HG03175 (cell line): ENCODE measurements around the gene XG.
"Not testable (repeated sequence)": the region's sequence is repeated elsewhere in the genome, so short reads cannot be mapped to it uniquely, and the experiment has no call there.

Experiments used
- ATAC-seq: cut with Tn5 transposase; IDR thresholded peaks from one replicate; pipeline ENCODE4 v1.9.1; 2021; ENCODE audit warnings: mild to moderate bottlenecking, moderate library complexity; ENCODE audit not compliant: unreplicated experiment

Gene XG

GRCh38 chrX:2774776-2775175 is 22.9 kb downstream of the XG start:
- ATAC-seq, result no peak

GRCh38 chrX:2780472-2781225 is 28.8 kb downstream of the XG start:
- not testable (repeated sequence) for ATAC-seq

- ATAC-seq, result no peak
Observed at GRCh38 chrX:2781226-2781571, 29.4 kb downstream of the XG start.

GRCh38 chrX:2781698-2782097 is 29.9 kb downstream of the XG start:
- no peak for ATAC-seq

- ATAC-seq, result no peak
Observed at GRCh38 chrX:2782171-2782570, 30.3 kb downstream of the XG start.

GRCh38 chrX:2782778-2783177 is 30.9 kb downstream of the XG start:
- ATAC-seq, result no peak

GRCh38 chrX:2784026-2784425 is 32.2 kb downstream of the XG start:
- ATAC-seq, result no peak

- ATAC-seq, result no peak
Observed at GRCh38 chrX:2785538-2785937, 33.7 kb downstream of the XG start.

- ATAC-seq, result no peak
Observed at GRCh38 chrX:2788980-2789379, 37.1 kb downstream of the XG start.

- no peak for ATAC-seq
Observed at GRCh38 chrX:2789569-2789968, 37.7 kb downstream of the XG start.

GRCh38 chrX:2793752-2794151 is 41.9 kb downstream of the XG start:
- no peak for ATAC-seq

GRCh38 chrX:2794336-2794735 is 42.5 kb downstream of the XG start:
- ATAC-seq, result no peak

- not testable (repeated sequence) for ATAC-seq
Observed at GRCh38 chrX:2796808-2797207, 45.0 kb downstream of the XG start.

GRCh38 chrX:2799369-2799768 is 47.5 kb downstream of the XG start:
- ATAC-seq, result no peak

GRCh38 chrX:2799980-2800379 is 48.1 kb downstream of the XG start:
- not testable (repeated sequence) for ATAC-seq

GRCh38 chrX:2801223-2801622 is 49.4 kb downstream of the XG start:
- ATAC-seq, result no peak

- not testable (repeated sequence) for ATAC-seq
Observed at GRCh38 chrX:2802376-2803090, 50.7 kb downstream of the XG start.

GRCh38 chrX:2803486-2803885 is 51.6 kb downstream of the XG start:
- ATAC-seq, result not testable (repeated sequence)

GRCh38 chrX:2804106-2804843 is 52.4 kb downstream of the XG start:
- ATAC-seq, result not testable (repeated sequence)

GRCh38 chrX:2804858-2805257 is 53.0 kb downstream of the XG start:
- ATAC-seq, result not testable (repeated sequence)

GRCh38 chrX:2811271-2811670 is 59.4 kb downstream of the XG start:
- no peak for ATAC-seq
